NCI-H146 (cell line): Measurements from ENCODE around the gene DPP6.

ENCODE experiments used
- DNase-seq: peaks from one replicate; lab custom pipeline; 2025; lab: John Stamatoyannopoulos, UW

DPP6 gene

DNA sequence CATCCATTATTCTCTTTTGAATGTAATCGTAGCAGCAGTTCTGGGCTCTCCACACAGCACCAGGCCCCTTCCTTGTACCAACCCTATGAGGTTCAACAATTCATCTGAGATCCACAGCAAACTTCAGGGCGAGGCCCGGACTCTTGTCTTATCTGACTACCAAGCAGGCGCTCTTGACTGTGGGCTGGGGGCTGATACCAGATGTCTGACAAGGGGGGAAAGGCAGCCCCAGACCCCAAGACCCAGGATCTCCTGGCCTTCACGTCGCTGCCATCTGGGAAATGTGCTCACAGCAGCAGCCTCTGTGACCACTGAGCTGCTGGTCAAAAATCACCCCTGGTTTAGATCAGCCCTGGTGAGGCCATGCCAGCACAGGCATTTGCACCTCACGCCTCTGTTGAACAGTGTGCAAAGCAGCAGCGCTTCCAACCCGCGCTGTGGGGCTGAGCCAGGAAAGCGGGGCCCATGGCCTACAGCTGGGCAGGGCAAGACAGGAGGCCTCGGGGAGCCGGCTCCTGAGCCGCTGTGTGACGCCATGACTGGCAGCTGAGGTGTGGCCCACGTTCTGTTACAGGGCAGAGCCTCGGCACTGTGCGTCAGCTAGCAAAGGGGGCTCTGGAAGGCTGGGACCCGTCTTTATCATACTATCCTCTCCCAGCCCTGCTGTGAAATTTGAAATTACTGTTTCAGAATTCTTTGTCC is 806.8 kb downstream of the DPP6 start:
- no peak for DNase-seq

DNA sequence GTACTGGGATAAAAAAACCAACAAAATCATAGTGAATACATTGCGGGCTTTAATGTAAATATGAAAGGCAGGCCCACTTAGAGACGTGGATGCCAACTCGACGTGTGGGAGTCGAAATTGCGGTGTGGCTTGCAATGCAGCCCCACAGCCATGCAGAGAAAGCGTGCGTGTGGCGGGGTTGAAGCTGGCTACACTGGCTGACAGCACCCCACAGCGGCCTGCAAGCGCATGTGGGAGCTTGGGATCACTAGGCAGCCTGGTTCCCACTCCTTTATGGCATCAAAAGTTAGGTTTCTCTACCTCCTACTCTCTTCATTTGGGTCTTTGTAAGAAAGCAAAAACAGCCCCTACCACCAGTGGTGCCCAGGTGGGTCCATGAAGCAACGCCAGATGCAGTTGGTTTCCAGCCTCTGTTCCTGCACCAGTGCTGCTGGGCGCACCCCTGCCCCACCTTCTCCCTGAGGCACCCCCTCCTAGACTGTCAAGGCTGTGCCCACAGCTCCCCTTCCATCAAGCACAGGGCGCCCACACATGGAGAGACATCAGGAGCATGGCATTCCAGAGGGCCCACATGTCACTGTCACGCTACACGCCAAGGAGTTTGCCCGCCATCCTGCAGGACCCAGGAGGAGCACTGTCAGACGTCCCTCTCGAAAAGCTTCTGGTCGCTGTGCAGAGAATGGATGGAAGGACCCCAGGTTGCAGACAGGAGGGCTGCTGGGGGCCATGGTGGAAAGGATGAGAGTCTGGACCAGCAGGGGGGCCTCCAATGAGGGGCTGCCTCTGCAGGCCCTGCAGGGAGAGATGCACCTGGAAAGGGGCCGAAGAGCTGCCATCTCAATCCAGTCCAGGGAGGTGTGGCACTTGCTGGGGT is 807.8 kb downstream of the DPP6 start:
- no peak for DNase-seq

DNA sequence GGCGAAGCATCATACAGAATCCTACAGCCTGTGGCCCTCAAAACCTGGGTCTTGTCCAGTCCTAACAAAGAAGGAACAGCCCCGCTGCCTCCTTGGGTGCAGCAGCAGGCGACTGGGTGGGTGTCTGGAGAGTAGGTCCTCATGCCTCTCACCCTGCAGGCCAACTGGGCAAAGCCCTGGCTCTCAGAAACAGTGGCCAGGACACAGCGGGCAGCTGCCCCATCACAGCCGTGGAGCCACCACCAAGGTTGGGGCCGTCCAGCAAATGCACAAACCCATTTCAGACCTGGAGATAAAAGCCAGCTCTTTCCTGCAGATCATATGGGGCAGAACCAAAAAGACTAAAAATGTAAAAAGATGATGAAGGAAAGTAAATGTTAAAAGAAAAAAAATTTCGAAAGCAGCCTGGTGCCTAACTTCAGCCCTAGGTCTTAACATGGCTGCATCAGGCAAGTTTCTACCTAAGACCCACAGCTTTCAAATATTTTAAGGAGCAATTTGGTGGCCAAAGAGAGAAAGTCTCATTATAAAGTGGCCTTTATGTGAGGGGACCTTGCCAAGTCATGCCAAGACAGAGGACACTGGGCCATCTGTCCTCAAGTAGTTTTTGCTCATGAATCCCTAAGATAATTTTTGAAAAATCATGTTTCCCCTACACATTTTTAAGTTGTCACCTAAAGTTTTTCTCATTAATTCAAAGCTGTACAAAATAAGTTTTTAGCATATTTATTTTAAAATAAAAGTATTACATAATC is 808.6 kb downstream of the DPP6 start:
- no peak for DNase-seq

DNA sequence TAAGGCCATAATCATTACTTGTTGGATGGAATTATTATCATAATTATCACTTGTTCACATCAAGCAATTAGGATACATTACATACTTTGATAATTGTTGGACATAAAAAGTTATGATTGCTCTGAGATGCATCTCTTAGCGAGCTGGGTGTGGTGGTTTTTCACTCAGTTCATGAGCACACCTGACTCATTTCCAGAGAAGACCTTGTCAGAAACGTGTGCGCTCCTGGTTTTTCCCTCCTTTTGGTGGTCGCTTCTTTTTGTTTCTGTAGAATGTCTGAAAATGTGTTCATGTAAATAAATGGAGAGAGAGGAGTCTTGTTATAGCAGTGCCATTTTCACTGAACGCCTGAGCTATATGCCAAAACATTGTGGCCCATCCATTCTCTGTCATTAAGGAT is 809.4 kb downstream of the DPP6 start:
- DNase-seq, result no peak

DNA sequence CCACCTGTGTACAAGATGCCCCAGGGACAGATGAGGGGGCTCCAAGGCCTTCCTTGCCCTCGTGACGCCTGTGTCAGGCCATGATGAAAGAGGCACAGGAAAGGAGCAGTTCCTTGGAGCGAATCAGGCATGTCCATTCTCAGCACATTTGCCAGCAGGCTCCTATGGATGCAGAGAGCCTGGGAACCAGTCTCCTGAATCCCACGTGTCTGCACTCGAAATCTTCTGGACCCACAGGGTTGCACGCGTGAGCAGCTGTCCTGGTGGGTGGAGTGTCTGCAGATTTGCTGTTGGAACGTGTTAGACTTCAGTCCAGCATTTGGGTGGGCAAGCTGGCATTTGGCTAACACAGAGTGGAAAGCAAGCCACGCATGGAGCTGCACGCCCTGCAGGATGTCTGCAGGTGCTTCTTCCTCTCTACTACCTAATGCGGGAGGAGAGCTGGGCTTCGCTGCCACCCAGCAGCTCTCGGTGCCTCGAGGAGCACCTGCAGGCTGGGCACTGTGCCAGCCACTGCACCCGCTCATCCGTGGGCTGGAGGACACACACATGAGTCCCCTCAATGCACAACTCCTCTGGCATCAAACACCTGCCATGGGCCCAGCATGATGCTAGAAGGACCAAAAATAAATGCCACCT is 810.1 kb downstream of the DPP6 start:
- peak; percentile 28 for DNase-seq

DNA sequence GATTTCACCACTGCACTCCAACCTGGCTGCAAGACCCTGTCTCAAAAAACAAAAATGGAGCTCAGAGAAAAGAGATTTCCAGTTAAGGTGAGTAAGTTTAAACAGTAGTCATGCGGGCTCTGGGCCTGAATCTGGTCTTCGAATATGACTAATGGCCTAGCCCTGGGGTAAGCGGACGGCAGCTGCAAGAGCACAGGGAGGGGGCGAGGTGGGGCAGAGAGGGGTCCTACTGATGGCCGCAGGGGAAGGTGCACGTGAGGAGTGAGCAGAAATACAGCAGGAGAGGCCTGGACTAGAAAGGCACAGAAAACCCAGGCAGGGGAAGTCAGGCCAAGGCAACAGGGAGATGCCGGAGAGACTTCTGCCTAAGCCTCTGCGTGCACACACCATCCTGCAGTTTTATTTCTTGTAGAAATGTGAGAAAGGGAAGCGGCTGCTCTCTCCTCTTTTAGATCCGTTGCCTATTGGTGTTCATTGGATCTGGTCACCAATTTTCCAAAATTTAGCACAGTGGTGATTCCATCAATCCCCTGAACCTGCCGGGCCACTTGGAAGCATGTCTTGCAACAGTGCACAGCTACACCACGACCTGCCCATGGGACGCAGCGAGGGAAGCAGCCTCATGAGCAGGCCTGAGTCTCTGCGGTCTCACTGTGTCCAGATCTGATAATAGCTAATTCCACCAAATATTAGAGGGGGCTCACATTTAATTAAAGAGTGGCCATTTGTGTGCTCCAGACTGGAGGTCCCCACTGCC is 811.7 kb downstream of the DPP6 start:
- no peak for DNase-seq

DNA sequence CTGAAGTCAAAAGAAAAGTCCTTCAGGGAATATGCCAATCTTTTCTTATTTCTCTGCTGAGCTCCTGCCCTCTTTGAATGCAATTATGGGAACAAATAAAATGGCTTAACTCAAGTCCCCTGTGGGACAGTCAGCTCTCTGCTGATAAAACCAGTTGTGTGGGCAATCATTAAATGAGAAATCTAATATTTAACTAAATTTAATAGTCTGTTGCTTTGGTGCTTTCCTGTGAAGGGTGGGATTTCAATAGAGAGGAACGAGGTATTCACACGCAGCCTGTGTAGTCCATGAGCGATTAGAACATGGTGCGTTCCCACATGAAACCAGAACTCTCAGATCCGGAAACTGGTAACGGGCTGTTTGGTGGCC is 812.3 kb downstream of the DPP6 start:
- no peak for DNase-seq

DNA sequence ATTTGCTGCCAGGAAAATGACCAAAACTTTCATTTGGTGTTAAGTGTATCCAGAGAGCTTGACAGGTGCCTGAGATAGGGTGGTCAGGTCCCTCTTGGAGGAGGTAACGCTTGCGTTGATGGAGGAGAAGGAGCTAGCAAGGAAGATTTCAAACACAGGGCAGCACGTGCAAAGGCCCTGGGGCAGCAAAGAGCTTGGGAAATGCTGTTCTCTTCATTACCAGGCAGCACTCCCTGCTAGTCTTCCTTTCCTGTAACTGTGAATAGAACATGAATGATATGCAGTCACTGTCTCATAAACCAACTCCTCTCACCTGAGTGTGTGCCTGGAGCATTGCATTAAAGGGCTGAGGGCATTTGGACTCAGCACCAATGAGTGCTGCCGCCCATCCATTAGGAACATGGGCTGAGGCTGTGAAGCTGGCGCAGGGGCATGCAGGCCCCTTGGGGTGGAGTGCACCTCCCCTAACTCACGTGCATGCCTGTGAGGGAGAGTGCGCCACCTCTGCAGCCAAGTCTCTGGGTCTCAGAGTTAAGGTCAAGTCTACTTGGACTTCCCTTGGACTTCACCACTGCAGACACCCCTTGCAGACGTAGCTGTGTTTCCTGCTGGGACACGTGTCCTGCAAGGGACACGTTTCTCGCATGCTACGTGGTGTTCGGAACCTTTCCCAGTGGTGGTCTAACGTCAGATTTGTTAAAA is 813.9 kb downstream of the DPP6 start:
- DNase-seq, result no peak

DNA sequence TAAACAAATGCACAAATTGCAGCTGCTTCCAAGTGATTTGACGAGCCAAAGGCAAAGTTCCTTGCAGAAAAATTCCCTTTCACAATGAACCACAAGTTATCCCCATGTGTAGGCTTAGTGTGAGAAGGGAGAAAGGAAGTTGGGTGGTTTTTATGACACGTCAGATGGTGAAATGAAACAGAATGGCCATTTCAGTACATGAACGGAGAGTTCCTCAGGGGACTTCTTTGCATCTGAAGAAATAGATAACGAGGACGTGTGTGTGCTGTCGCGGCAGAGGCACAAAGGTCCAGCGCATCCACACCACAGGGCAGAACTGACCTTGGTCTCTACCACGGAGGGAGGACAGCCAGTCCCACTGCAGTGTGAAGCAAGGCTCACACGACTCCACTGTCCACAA is 814.9 kb downstream of the DPP6 start:
- DNase-seq, result no peak

DNA sequence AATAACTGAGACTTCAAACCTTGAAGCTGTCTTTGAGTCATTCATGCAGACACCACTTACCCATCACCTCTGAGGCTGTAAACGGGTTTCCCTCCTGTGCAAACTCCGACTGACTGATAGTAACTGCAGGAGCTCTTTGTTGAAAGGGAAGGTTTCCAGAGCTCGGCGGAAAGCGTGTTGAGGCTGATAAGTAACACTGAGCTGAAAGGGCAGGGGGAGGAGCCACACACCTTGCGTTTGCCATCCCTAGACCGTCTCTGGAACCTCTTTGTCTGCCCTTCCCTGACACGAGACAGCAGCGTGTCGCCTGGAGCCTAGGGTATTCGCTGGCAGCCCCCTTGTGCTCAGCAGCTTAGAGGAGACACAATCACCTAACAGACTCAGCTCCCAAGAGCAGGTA is 816.7 kb downstream of the DPP6 start:
- no peak for DNase-seq

DNA sequence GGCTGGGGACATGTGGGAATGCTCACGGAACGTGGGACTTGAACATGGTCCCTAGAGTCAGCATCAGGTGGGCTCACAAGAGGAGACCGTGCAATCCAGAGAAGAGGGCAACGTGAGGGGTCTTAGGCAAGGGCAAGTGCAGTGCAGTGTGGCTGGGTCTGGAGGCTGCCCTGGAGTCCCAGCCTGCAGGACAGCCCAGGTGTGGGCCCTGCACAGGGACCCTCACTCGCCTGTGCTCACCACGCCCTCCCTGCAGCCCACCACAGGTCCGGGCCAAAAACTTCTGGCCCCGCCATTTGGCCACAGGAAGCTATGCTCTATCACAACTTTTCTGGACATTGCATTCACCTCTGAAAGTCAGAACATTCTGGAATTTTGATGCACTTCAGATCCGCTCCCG is 817.2 kb downstream of the DPP6 start:
- DNase-seq, result no peak

DNA sequence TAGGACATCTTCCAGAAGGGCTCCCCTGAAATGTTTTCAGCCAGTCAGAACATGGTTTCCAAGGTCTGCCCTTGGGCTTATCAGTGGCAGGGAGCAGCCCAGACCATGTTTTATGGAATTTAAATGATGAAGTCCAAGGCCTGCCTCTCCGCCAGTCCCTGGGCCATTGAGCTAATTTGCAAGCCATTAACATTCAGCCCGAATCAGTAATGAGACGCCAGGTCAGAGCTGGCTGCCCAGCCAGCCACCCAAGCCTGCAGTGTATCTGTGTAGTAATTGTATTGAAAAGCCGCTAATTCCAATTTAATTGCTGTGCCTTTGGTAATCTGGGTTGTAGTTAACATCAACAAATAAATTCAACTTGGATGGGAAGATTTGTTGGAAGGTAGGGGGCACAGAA is 819.3 kb downstream of the DPP6 start:
- DNase-seq, result no peak

DNA sequence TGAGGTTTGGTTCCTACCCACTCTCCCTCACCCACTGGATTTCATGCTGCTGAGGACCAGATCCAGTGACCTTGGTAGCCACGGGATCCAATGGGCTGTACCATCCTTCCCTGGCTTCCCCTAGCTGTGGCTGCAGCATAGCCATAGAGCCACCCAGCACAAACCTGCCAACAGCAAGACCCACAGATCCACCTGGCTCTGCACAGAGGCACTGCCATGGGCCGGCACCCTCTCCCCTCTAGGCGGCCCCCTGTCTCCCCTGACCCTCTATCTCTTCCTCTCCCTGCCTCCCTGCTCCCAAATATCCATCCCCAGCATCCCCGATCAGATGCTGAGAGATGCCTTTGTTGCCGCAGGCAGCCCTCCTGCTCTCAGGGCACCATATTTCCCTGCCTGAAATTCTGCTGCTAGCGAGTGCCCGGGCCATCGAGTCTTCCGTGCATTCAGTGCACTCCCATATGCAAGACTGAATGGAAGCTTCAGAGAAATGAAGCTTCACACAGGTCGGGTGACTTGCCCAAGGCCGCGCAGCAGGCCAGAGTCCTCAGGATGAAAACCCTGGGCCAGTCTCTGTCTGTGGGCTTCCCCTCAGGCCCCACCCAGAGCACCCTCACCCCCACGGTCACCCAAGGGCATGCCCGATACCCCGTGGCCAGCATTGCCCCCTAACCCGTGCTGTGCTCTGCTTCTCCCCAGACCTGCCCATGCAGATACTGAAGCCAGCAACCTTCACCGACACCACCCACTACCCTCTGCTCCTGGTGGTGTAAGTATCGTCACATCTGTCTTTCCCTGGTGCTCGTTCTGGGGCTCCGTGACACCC is 819.9 kb downstream of the DPP6 start:
- no peak for DNase-seq

DNA sequence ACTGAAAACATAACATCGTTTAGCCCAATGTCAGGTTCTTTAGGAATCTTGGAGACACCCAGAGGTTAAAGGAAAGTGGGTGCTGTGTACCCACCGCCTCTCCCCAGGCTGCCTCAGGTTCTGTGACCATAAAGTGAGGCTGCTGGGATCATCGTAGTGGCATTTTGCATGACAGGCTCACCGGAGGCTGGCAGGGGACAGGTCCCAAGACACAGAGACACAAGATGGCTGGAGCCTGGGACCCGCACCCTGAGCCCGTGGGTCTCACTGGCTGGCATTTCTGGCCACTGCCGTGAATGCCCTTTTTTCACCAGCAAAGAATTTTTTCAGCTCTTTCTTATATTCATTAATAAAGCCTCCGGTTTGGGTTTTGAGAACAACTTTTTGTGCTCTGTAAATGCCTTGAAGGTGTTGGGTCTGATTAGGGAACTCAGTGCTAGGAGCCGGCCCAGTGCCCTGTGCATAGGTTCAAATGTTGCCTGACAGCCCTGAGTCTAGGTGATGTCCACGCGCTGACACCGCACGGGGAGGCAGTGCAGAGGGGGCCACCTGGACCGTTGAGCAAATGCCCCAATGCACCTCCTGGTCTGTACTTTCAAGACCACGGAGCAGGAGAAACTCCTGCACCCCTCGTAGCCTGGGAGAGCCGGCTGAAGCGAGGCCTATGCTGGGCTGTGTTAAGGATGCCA is 820.8 kb downstream of the DPP6 start:
- DNase-seq, result no peak

DNA sequence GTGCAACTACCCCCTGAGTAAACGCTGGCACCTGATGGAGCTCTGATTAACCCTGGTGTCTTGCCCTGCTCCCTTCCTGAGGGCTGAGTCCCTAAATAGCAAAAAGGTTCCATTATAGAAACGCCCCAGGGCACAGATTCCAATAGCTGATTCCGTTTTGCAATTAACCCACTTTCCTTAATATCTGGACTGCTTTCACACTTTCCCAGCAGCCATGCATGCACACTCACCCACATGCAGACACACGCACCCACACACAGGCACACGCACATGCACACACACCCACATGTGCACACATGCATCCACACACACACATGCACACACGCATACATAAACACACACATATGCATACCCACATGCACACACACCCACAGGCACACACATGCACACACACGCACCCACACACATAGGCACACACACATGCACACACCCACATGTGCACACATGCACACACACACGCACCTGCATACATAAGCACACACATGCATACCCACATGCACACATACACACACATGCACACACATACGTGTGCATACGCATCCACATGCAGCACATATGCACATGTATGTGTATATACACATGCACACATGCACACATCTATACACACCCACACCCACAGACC is 821.4 kb downstream of the DPP6 start:
- no peak for DNase-seq

DNA sequence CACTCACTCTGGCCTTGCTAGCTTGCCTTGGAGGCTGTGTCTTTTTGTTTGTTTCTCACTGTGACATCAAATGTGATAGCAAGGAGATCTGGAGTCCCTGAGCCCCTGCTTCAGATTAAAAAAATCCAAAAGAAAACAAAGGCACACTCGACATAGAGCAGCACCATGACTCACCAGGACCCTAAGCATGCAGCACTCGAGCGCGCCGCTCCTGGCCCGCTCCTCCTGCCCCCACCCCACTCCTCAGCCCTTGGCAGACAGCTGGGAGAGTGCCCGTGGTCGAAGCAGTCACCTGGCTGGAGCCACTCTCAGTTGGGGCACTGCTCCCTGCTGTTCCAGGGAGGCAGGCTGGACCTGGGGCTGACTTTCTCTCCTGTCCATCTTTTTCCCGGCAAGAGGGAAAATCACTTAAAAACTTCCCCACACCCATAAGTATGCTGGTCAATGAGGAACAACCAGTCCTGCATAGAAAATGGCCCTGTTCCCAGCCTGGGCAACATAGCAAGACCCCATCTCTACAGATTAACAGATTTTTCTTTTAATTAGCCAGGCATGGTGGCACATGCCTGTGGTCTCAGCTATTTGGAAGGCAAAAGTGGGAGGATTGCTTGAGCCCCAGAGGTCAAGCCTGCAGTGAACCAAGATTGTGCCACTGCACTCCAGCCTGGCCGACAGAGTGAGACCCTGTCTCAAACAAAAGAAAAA is 822.4 kb downstream of the DPP6 start:
- DNase-seq, result no peak

DNA sequence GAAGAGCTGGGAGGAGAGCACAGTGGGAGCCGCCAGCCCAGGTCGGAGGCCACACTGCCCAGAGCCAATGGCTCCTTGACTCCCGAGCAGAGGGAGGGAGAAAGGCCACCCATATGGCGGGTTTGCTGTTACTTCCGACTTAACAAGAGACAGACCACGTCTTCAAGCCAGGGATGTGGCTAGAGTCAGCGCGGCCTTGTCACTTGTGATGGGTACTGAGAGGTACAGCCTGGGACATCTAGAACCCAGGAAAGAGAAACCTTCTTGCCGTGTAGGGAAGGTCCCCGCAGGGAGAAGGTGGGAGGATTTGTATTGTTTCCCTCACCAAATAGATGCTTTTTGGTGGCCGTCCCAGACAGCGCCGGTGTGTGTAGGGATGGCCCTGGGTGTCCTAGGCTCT is 823.1 kb downstream of the DPP6 start:
- DNase-seq, result no peak

DNA sequence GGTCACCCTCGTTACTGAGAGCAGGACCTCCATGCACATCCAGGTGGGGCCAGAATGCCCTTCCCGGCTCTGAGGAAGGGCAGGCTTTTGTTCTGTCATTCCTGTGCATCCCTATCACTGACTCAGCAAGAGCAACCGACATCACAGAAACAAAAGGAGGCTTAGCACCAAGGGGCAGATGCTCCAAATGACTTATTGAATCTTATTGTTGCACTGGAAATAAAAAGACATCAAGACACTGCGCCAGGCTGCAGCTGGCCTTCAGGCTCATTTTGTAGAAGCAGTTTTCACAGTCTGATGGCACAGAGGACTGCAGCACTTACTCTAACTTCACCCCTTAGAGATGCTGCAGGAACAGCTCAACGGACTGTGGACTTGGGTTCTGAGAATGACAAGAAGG is 824.3 kb downstream of the DPP6 start:
- no peak for DNase-seq
